ENCODE results near the gene ENTPD8.
"Not testable (repeated sequence)": the region's sequence is repeated elsewhere in the genome, so short reads cannot be mapped to it uniquely, and the experiment has no call there.

ENTPD8 gene

DNA sequence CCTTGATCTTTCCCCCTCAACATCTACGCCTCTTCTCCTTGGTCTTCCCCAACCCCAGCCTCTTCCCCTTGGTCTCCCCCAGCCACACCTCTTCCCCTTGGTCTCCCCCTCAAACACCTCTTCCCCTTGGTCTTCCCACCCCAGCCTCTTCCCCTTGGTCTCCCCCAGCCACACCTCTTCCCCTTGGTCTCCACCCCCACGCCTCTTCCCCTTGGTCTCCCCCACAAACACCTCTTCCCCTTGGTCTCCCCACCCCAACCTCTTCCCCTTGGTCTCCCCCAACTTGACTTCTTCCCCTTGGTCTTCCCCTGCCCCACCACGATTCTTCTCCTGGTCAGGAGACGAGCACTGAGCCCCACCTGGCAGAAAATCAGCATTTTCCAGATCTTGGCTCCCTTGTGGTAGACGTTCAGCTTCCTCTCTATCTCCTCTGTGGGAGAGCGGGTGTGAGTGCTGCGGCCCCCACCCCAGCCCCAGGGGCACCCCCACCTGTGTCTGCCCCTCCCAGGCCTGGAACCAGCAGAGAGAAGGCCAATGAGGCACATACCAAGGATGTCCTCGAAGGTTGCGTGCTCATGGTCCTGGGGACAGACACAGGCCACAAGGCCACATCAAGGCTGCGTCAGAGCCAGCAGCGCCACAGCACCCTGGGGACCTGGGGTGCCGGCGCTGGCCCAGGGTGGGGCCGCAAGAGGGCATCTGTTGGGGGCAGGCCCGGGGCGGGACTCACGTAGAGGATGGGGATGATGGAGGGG lies 11.0 kb upstream of the ENTPD8 start:
- WGBS, 2 donors (ENCODE audit: extremely low coverage in 2 of 2, insufficient read length in 2 of 2, insufficient replicate concordance in 1 of 2), result no CpG with 5 or more reads among the region's 17 CpGs
- Histone ChIP-seq H3K14ac (ENCODE audit: low read length) (no peak overlapping the region), H2BK15ac (ENCODE audit: low read length) (peak overlapping the region; percentile 81), H3K4me3 (ENCODE audit: low read length in 2 of 2) (no peak overlapping the region), H3K9me3 (replicated peaks in 1 of 2; ENCODE audit: control insufficient read depth in 2 of 2, insufficient read depth in 1 of 2, low read depth in 1 of 2, low read length in 2 of 2) (no peaks in the 10 kb centered on the region), H3K36me3 (replicated peaks in 1 of 2; ENCODE audit: control insufficient read depth in 2 of 2, insufficient read depth in 2 of 2, low read length in 2 of 2) (peaks cover 29 to 63% of the 10 kb centered on the region in 2 donors), H4K8ac (ENCODE audit: low read depth, low read length) (no peak overlapping the region), H2AK5ac (ENCODE audit: low read depth, low read length) (peak overlapping the region; percentile 95), H3K4ac (ENCODE audit: low read length) (peak overlapping the region; percentile 53), H2AFZ (ENCODE audit: low read length) (no peak overlapping the region), H3K18ac (ENCODE audit: low read length) (peak overlapping the region; percentile 71), H3K4me2 (ENCODE audit: insufficient read depth, low read length, poor library complexity, severe bottlenecking) (no peak overlapping the region), H3K9ac (ENCODE audit: low read depth, low read length, poor library complexity) (peak overlapping the region; percentile 84), H3K4me1 (ENCODE audit: control insufficient read depth in 2 of 2, insufficient read depth in 1 of 2, low read depth in 1 of 2, low read length in 2 of 2) (peaks cover 0 to 16% of the 10 kb centered on the region in 2 donors), H3K23ac (ENCODE audit: low read depth, low read length, poor library complexity) (no peak overlapping the region), H3K27me3 (ENCODE audit: control insufficient read depth in 3 of 3, insufficient read depth in 3 of 3, low read depth in 1 of 3, low read length in 3 of 3) (no peaks in the 10 kb centered on the region), H2BK120ac (ENCODE audit: low read depth, low read length) (no peak overlapping the region), H2BK12ac (ENCODE audit: low read length) (peak overlapping the region; percentile 22), H2BK5ac (ENCODE audit: low read length) (no peak overlapping the region), H3K27ac (replicated peaks; ENCODE audit: low read length) (no peak overlapping the region), H3K79me1 (ENCODE audit: low read depth, low read length) (peaks cover 16% of the 10 kb centered on the region), H4K91ac (ENCODE audit: low read depth, low read length, poor library complexity) (no peak overlapping the region)
- DNase-seq (ENCODE audit: low spot score), result no peak

DNA sequence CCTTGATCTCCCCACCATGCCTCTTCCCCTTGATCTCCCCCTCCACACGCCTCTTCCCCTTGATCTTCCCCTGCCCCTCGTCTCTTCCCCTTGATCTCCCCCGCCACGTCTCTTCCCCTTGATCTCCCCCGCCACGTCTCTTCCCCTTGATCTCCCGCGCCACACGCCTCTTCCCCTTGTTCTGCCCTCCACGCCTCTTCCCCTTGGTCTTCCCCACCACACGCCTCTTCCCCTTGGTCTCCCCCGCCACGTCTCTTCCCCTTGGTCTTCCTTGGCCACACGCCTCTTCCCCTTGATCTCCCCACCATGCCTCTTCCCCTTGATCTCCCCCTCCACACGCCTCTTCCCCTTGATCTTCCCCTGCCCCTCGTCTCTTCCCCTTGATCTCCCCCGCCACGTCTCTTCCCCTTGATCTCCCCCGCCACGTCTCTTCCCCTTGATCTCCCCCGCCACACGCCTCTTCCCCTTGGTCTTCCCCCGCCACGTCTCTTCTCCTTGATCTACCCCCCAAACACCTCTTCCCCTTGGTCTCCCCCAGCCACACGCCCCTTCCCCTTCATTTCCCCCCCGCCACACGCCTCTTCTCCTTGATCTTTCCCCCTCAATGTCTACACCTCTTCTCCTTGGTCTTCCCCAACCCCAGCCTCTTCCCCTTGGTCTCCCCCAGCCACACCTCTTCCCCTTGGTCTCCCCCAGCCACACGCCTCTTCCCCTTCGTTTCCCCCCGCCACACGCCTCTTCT lies 10.3 kb upstream of the ENTPD8 start:
- DNase-seq (ENCODE audit: low spot score); H2BK12ac ChIP-seq (ENCODE audit: low read length); H3K23ac ChIP-seq (ENCODE audit: low read depth, low read length, poor library complexity); H3K18ac ChIP-seq (ENCODE audit: low read length); H3K27me3 ChIP-seq (ENCODE audit: control insufficient read depth in 3 of 3, insufficient read depth in 3 of 3, low read depth in 1 of 3, low read length in 3 of 3); H4K8ac ChIP-seq (ENCODE audit: low read depth, low read length); H3K4ac ChIP-seq (ENCODE audit: low read length); H3K9me3 ChIP-seq (replicated peaks in 1 of 2; ENCODE audit: control insufficient read depth in 2 of 2, insufficient read depth in 1 of 2, low read depth in 1 of 2, low read length in 2 of 2); H2AK5ac ChIP-seq (ENCODE audit: low read depth, low read length); H3K14ac ChIP-seq (ENCODE audit: low read length); H2BK5ac ChIP-seq (ENCODE audit: low read length); H2BK15ac ChIP-seq (ENCODE audit: low read length); H3K27ac ChIP-seq (replicated peaks; ENCODE audit: low read length); H3K9ac ChIP-seq (ENCODE audit: low read depth, low read length, poor library complexity); H2BK120ac ChIP-seq (ENCODE audit: low read depth, low read length); H4K91ac ChIP-seq (ENCODE audit: low read depth, low read length, poor library complexity); H3K4me3 ChIP-seq (ENCODE audit: low read length in 2 of 2); H3K4me2 ChIP-seq (ENCODE audit: insufficient read depth, low read length, poor library complexity, severe bottlenecking); H2AFZ ChIP-seq (ENCODE audit: low read length): not testable (repeated sequence)
- WGBS, 2 donors (ENCODE audit: extremely low coverage in 2 of 2, insufficient read length in 2 of 2, insufficient replicate concordance in 1 of 2), result no CpG with 5 or more reads among the region's 31 CpGs
- peaks cover 13% of the 10 kb centered on the region for H3K79me1 ChIP-seq (ENCODE audit: low read depth, low read length)
- peaks cover 1 to 16% of the 10 kb centered on the region in 2 donors for H3K4me1 ChIP-seq (ENCODE audit: control insufficient read depth in 2 of 2, insufficient read depth in 1 of 2, low read depth in 1 of 2, low read length in 2 of 2)
- peaks cover 26 to 55% of the 10 kb centered on the region in 2 donors for H3K36me3 ChIP-seq (replicated peaks in 1 of 2; ENCODE audit: control insufficient read depth in 2 of 2, insufficient read depth in 2 of 2, low read length in 2 of 2)

DNA sequence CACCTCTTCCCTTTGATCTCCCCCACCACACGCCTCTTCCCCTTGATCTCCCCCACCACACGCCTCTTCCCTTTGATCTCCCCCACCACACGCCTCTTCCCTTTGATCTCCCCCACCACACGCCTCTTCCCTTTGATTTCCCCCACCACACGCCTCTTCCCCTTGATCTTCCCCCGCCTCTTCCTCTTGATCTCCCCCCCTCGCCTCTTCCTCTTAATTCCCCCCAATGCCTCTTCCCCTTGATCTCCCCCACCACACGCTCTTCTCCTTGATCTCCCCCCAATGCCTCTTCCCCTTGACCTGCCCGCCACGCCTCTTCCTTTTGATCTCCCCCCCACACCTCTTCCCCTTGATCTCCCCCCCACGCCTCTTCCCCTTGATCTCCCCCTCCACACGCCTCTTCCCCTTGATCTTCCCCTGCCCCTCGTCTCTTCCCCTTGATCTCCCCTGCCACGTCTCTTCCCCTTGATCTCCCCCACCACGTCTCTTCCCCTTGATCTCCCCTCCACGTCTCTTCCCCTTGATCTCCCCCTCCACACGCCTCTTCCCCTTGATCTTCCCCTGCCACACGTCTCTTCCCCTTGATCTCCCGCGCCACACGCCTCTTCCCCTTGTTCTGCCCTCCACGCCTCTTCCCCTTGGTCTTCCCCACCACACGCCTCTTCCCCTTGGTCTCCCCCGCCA lies 9.5 kb upstream of the ENTPD8 start:
- not testable (repeated sequence) for DNase-seq (ENCODE audit: low spot score); H4K8ac ChIP-seq (ENCODE audit: low read depth, low read length); H3K18ac ChIP-seq (ENCODE audit: low read length); H4K91ac ChIP-seq (ENCODE audit: low read depth, low read length, poor library complexity); H3K4me2 ChIP-seq (ENCODE audit: insufficient read depth, low read length, poor library complexity, severe bottlenecking); H3K14ac ChIP-seq (ENCODE audit: low read length); H3K23ac ChIP-seq (ENCODE audit: low read depth, low read length, poor library complexity); H2BK5ac ChIP-seq (ENCODE audit: low read length); H3K27me3 ChIP-seq (ENCODE audit: control insufficient read depth in 3 of 3, insufficient read depth in 3 of 3, low read depth in 1 of 3, low read length in 3 of 3); H2BK15ac ChIP-seq (ENCODE audit: low read length); H3K9me3 ChIP-seq (replicated peaks in 1 of 2; ENCODE audit: control insufficient read depth in 2 of 2, insufficient read depth in 1 of 2, low read depth in 1 of 2, low read length in 2 of 2); H3K4me3 ChIP-seq (ENCODE audit: low read length in 2 of 2); H3K4ac ChIP-seq (ENCODE audit: low read length); H2BK12ac ChIP-seq (ENCODE audit: low read length); H3K9ac ChIP-seq (ENCODE audit: low read depth, low read length, poor library complexity); H2AK5ac ChIP-seq (ENCODE audit: low read depth, low read length); H2BK120ac ChIP-seq (ENCODE audit: low read depth, low read length); H3K27ac ChIP-seq (replicated peaks; ENCODE audit: low read length); H2AFZ ChIP-seq (ENCODE audit: low read length)
- peaks cover 11% of the 10 kb centered on the region for H3K79me1 ChIP-seq (ENCODE audit: low read depth, low read length)
- H3K4me1 ChIP-seq (ENCODE audit: control insufficient read depth in 2 of 2, insufficient read depth in 1 of 2, low read depth in 1 of 2, low read length in 2 of 2), result peaks cover 5 to 16% of the 10 kb centered on the region in 2 donors
- no CpG with 5 or more reads among the region's 24 CpGs for WGBS, 2 donors (ENCODE audit: extremely low coverage in 2 of 2, insufficient read length in 2 of 2, insufficient replicate concordance in 1 of 2)
- peaks cover 20 to 49% of the 10 kb centered on the region in 2 donors for H3K36me3 ChIP-seq (replicated peaks in 1 of 2; ENCODE audit: control insufficient read depth in 2 of 2, insufficient read depth in 2 of 2, low read length in 2 of 2)
